ENCODE results near the gene ACSL5. TPM values are rescaled to one million over a fixed set of nuclear protein-coding genes. Genes with fewer than 3 reads are reported as not detected.

The ACSL5 gene
- total and polyA plus RNA-seq, 2 experiments from 2014 or later = 1.7 to 3.2 TPM

- Histone ChIP-seq H4K20me1 (ENCODE audit: insufficient read depth) (no peaks in the 10 kb centered on the region), H3K79me2 (ENCODE audit: insufficient read depth) (no peaks in the 10 kb centered on the region), H3K9me2 (ENCODE audit: insufficient read depth) (no peaks in the 10 kb centered on the region), H3K4me1 (ENCODE audit: insufficient read depth) (peaks cover 36% of the 10 kb centered on the region), H3K27ac (no peak overlapping the region), H3K4me3 (no peak overlapping the region), H3K27me3 (replicated peaks; ENCODE audit: insufficient read depth) (no peaks in the 10 kb centered on the region), H3K36me3 (ENCODE audit: low read depth) (no peaks in the 10 kb centered on the region), H3K9me3 (ENCODE audit: low read depth) (no peaks in the 10 kb centered on the region), H3F3A (ENCODE audit: insufficient read depth) (peaks cover 9% of the 10 kb centered on the region; the same call in 1 of the 2 replicates), H3K9ac (no peak overlapping the region), H3K4me2 (ENCODE audit: unreplicated experiment) (no peak overlapping the region), H2AFZ (no peak overlapping the region)
- WGBS, 2 experiments (ENCODE audit: low coverage in 1 of 2, low lambda C conversion rate in 2 of 2, missing lambda C conversion rate in 2 of 2) = 51 to 56% methylated on average over 8 of the region's 8 CpGs
- DNase-seq = peak; percentile 43
- no peak for TF ChIP-seq EZH2phosphoT487 (IDR thresholded peaks at IDR 0.05; ENCODE audit: insufficient read depth, low read depth)
- no peak for TF ChIP-seq EZH2 (IDR thresholded peaks at IDR 0.05; ENCODE audit: insufficient read depth, poor library complexity, severe bottlenecking)
- in situ Hi-C loops (cut with MboI) = no loop called here
Measured at GRCh38 chr10:112379635-112380296, 5.8 kb downstream of the ACSL5 start.

GRCh38 chr10:112382515-112383235 is 8.8 kb downstream of the ACSL5 start:
- H4K20me1 ChIP-seq (ENCODE audit: insufficient read depth) = no peaks in the 10 kb centered on the region
- 75 to 79% methylated on average over 9 of the region's 9 CpGs for WGBS, 2 experiments (ENCODE audit: low coverage in 1 of 2, low lambda C conversion rate in 2 of 2, missing lambda C conversion rate in 2 of 2)
- no peak overlapping the region for H2AFZ ChIP-seq
- H3K9me3 ChIP-seq (ENCODE audit: low read depth) = no peaks in the 10 kb centered on the region
- H3K4me3 ChIP-seq = no peak overlapping the region
- H3K9ac ChIP-seq = no peak overlapping the region
- no peaks in the 10 kb centered on the region for H3K27me3 ChIP-seq (replicated peaks; ENCODE audit: insufficient read depth)
- no peaks in the 10 kb centered on the region for H3F3A ChIP-seq (ENCODE audit: insufficient read depth)
- peaks cover 19% of the 10 kb centered on the region for H3K4me1 ChIP-seq (ENCODE audit: insufficient read depth)
- H3K9me2 ChIP-seq (ENCODE audit: insufficient read depth) = no peaks in the 10 kb centered on the region
- no peaks in the 10 kb centered on the region for H3K36me3 ChIP-seq (ENCODE audit: low read depth)
- DNase-seq = no peak
- no peak overlapping the region for H3K27ac ChIP-seq
- in situ Hi-C loops (cut with MboI) = no loop called here
- no peaks in the 10 kb centered on the region for H3K79me2 ChIP-seq (ENCODE audit: insufficient read depth)
- H3K4me2 ChIP-seq (ENCODE audit: unreplicated experiment) = no peak overlapping the region
- TF ChIP-seq EZH2 (IDR thresholded peaks at IDR 0.05; ENCODE audit: insufficient read depth, poor library complexity, severe bottlenecking) = no peak
- no peak for TF ChIP-seq EZH2phosphoT487 (IDR thresholded peaks at IDR 0.05; ENCODE audit: insufficient read depth, low read depth)

GRCh38 chr10:112383325-112383724 is 9.4 kb downstream of the ACSL5 start:
- H3K9me3 ChIP-seq (ENCODE audit: low read depth) = no peaks in the 10 kb centered on the region
- no peaks in the 10 kb centered on the region for H3K79me2 ChIP-seq (ENCODE audit: insufficient read depth)
- peak; percentile 73 for DNase-seq
- H3K9ac ChIP-seq = no peak overlapping the region
- H3K36me3 ChIP-seq (ENCODE audit: low read depth) = no peaks in the 10 kb centered on the region
- peak overlapping the region; percentile 17 for H3K4me2 ChIP-seq (ENCODE audit: unreplicated experiment)
- in situ Hi-C loops (cut with MboI) = no loop called here
- no peak for TF ChIP-seq EZH2 (IDR thresholded peaks at IDR 0.05; ENCODE audit: insufficient read depth, poor library complexity, severe bottlenecking)
- no peak for TF ChIP-seq EZH2phosphoT487 (IDR thresholded peaks at IDR 0.05; ENCODE audit: insufficient read depth, low read depth)
- H3K27ac ChIP-seq = no peak overlapping the region
- no peak overlapping the region for H3K4me3 ChIP-seq
- 18 to 21% methylated on average over 3 of the region's 3 CpGs for WGBS, 2 experiments (ENCODE audit: low coverage in 1 of 2, low lambda C conversion rate in 2 of 2, missing lambda C conversion rate in 2 of 2)
- H3K9me2 ChIP-seq (ENCODE audit: insufficient read depth) = no peaks in the 10 kb centered on the region
- no peak overlapping the region for H2AFZ ChIP-seq
- no peaks in the 10 kb centered on the region for H4K20me1 ChIP-seq (ENCODE audit: insufficient read depth)
- H3K27me3 ChIP-seq (replicated peaks; ENCODE audit: insufficient read depth) = no peaks in the 10 kb centered on the region
- peaks cover 19% of the 10 kb centered on the region for H3K4me1 ChIP-seq (ENCODE audit: insufficient read depth)
- H3F3A ChIP-seq (ENCODE audit: insufficient read depth) = no peaks in the 10 kb centered on the region

GRCh38 chr10:112384141-112384540 is 10.2 kb downstream of the ACSL5 start:
- Histone ChIP-seq H2AFZ (no peak overlapping the region), H3K9me3 (ENCODE audit: low read depth) (no peaks in the 10 kb centered on the region)
- no peak for DNase-seq

More at GRCh38 chr10:112384141-112384540, 10.2 kb downstream of the ACSL5 start:
- H3K4me1 ChIP-seq (ENCODE audit: insufficient read depth) = peaks cover 25% of the 10 kb centered on the region
- 74 to 78% methylated on average over 2 of the region's 2 CpGs for WGBS, 2 experiments (ENCODE audit: low coverage in 1 of 2, low lambda C conversion rate in 2 of 2, missing lambda C conversion rate in 2 of 2)
- TF ChIP-seq EZH2phosphoT487 (IDR thresholded peaks at IDR 0.05; ENCODE audit: insufficient read depth, low read depth) = no peak
- no peak for TF ChIP-seq EZH2 (IDR thresholded peaks at IDR 0.05; ENCODE audit: insufficient read depth, poor library complexity, severe bottlenecking)
- no peaks in the 10 kb centered on the region for H3K79me2 ChIP-seq (ENCODE audit: insufficient read depth)
- H3K4me3 ChIP-seq = no peak overlapping the region
- H3K9ac ChIP-seq = no peak overlapping the region
- no peaks in the 10 kb centered on the region for H3K36me3 ChIP-seq (ENCODE audit: low read depth)
- peaks cover 2% of the 10 kb centered on the region; the same call in 1 of the 2 replicates for H3F3A ChIP-seq (ENCODE audit: insufficient read depth)
- no peaks in the 10 kb centered on the region for H4K20me1 ChIP-seq (ENCODE audit: insufficient read depth)
- H3K27ac ChIP-seq = no peak overlapping the region
- no peaks in the 10 kb centered on the region for H3K27me3 ChIP-seq (replicated peaks; ENCODE audit: insufficient read depth)
- in situ Hi-C loops (cut with MboI) = no loop called here
- H3K4me2 ChIP-seq (ENCODE audit: unreplicated experiment) = no peak overlapping the region
- no peaks in the 10 kb centered on the region for H3K9me2 ChIP-seq (ENCODE audit: insufficient read depth)
